NCI-H128 (cell line): ENCODE results near the gene CCDC196.

Source experiments
- DNase-seq: peaks from one replicate; lab custom pipeline; 2025; ENCODE audit not compliant: unreplicated experiment; lab: John Stamatoyannopoulos, UW

CCDC196 gene

GRCh38 chr14:66485910-66486421 is at the start of gene CCDC196:
Gene CCDC196 (plus strand): TSS chr14:66486371. CDS start chr14:66486503, 132 bp downstream.
- no peak for DNase-seq

GRCh38 chr14:66440801-66441200 is 45.4 kb upstream of the CCDC196 start:
- no peak for DNase-seq

- no peak for DNase-seq
These were observed 43.1 kb upstream of the CCDC196 start for GRCh38 chr14:66442953-66443571.

- no peak for DNase-seq
These were observed 42.4 kb upstream of the CCDC196 start for GRCh38 chr14:66443785-66444184.

- DNase-seq, result no peak
These were observed 41.8 kb upstream of the CCDC196 start for GRCh38 chr14:66444271-66444927.

- no peak for DNase-seq
These were observed 40.2 kb upstream of the CCDC196 start for GRCh38 chr14:66445936-66446335.

GRCh38 chr14:66453469-66453868 is 32.7 kb upstream of the CCDC196 start:
- DNase-seq, result no peak

GRCh38 chr14:66459603-66460002 is 26.6 kb upstream of the CCDC196 start:
- no peak for DNase-seq

- DNase-seq, result no peak
These were observed 21.9 kb upstream of the CCDC196 start for GRCh38 chr14:66464261-66464660.

GRCh38 chr14:66468778-66469367 is 17.3 kb upstream of the CCDC196 start:
- no peak for DNase-seq

GRCh38 chr14:66471584-66471983 is 14.6 kb upstream of the CCDC196 start:
- no peak for DNase-seq

- no peak for DNase-seq
These were observed 13.9 kb upstream of the CCDC196 start for GRCh38 chr14:66472251-66472650.

- DNase-seq, result no peak
These were observed 12.9 kb upstream of the CCDC196 start for GRCh38 chr14:66473223-66473622.

GRCh38 chr14:66476964-66477363 is 9.2 kb upstream of the CCDC196 start:
- no peak for DNase-seq

GRCh38 chr14:66477567-66477966 is 8.6 kb upstream of the CCDC196 start:
- DNase-seq, result no peak

GRCh38 chr14:66482873-66483272 is 3.3 kb upstream of the CCDC196 start:
- no peak for DNase-seq

GRCh38 chr14:66483322-66483721 is 2.8 kb upstream of the CCDC196 start:
- no peak for DNase-seq

GRCh38 chr14:66485029-66485428 is 1.1 kb upstream of the CCDC196 start:
- no peak for DNase-seq

GRCh38 chr14:66487164-66487563 is 993 bp downstream of the CCDC196 start:
- no peak for DNase-seq

GRCh38 chr14:66490143-66491111 is 4.3 kb downstream of the CCDC196 start:
- DNase-seq, result no peak

GRCh38 chr14:66493750-66494149 is 7.6 kb downstream of the CCDC196 start:
- no peak for DNase-seq
